B cell (primary cell): ENCODE results near the gene CNTNAP2.

ENCODE experiments used
- EZH2 ChIP-seq: IDR thresholded peaks from 2 replicates; pipeline ENCODE4 v1.6.1; 2012; ENCODE audit warnings: borderline replicate concordance, low read depth, mild to moderate bottlenecking, moderate library complexity, low read length; ENCODE audit not compliant: insufficient read depth, poor library complexity, severe bottlenecking
- TF ChIP-seq, protein P1 (sequence below): fragments of 200-600 bp; IDR thresholded peaks from one replicate; pipeline ENCODE4 v1.8.0; 2022; ENCODE audit warnings: antibody characterized with exemption, mild to moderate bottlenecking

DNA sequence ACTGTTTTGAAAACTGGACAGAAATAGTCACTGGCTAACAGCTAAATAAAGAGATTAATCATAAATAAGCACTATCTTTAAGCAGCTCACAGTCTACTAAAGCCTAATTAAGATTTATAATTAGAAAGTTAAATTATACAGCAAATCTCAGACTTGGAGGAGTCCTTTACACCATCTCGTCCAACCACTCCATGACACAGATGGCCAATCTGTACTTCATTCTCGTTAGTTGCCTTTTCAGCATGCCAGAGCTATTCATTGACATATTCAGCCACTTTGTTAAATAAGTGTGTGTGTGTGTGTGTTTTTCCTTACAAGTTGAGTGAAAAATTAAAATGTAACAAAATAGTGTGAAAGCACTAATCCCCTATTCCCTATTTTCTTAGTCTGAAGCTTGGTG is 1066.7 kb downstream of the CNTNAP2 start:
- TF ChIP-seq, protein P1, sequence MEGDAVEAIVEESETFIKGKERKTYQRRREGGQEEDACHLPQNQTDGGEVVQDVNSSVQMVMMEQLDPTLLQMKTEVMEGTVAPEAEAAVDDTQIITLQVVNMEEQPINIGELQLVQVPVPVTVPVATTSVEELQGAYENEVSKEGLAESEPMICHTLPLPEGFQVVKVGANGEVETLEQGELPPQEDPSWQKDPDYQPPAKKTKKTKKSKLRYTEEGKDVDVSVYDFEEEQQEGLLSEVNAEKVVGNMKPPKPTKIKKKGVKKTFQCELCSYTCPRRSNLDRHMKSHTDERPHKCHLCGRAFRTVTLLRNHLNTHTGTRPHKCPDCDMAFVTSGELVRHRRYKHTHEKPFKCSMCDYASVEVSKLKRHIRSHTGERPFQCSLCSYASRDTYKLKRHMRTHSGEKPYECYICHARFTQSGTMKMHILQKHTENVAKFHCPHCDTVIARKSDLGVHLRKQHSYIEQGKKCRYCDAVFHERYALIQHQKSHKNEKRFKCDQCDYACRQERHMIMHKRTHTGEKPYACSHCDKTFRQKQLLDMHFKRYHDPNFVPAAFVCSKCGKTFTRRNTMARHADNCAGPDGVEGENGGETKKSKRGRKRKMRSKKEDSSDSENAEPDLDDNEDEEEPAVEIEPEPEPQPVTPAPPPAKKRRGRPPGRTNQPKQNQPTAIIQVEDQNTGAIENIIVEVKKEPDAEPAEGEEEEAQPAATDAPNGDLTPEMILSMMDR: no peak
- TF ChIP-seq EZH2: no peak
